HL-60/S4 treated with phorbol 12-myristate 13-acetate at 8.2 ng/mL for 4 days and 3 days (cell line): ENCODE data around the gene ADRB1.

Source experiments
- in situ Hi-C: fragments of 300-500 bp; cut with MboI; formaldehyde crosslinking; loops from 2 replicates; pipeline ENCODE4 v1.15.0; 2022; ENCODE audit warnings: low sequenced_read_pairs

The ADRB1 gene

DNA sequence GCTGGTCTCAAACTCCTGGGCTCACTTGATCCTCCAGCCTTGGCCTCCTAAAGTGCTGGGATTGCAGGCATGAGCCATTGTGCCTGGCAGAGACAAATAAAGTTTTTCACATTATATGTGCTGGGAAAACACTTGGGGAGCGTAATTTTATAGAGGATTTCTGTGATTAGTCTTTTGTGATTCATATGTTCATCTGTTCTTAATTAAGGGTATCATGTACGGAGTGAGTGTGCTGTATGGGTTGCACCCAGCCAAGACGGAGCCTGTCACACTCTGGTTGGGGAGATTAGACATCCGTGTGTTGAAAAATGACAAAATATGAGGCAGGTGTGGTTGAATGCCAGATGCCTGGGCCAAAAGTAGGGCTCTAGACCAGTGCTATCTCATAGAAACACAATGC is 10.3 kb downstream of the ADRB1 start:
- in situ Hi-C loops: no loop called here

DNA sequence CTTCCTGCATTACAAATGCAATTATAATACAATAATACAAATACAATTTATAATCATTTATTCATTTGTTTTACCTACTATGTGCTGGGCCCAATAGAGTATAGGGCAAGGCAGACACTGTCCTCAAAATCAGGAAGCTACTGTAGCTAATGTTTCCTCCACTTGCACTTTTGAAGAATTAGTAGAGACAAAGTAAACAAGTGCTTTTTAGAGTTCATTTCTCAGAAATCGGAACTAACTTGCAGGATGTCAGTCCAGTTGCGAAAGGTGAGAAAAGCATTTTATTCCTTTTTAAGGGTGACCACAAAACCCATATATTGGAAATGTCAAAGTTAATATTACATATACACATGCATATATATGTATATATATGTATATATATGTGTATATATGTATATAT is 14.2 kb downstream of the ADRB1 start:
- in situ Hi-C loops: no loop called here

DNA sequence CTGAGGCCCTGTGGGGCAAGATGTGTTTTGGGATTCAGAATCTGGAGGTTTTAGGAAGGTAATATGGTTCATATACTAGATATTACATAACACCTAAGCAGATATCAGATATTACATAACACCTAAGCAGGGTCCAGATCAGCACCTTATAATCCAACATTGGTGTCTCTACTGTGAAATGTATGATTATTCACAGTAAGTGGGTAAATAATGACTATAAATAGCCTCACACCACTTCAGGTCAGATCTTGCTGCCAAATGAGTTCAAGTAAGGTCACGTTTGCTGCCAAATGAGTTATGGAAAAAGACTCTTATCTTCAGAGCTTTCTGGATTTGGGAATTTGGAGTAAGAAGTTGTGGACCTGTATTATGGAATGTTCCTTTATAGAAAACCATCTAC is 14.6 kb downstream of the ADRB1 start:
- in situ Hi-C loops: no loop called here

DNA sequence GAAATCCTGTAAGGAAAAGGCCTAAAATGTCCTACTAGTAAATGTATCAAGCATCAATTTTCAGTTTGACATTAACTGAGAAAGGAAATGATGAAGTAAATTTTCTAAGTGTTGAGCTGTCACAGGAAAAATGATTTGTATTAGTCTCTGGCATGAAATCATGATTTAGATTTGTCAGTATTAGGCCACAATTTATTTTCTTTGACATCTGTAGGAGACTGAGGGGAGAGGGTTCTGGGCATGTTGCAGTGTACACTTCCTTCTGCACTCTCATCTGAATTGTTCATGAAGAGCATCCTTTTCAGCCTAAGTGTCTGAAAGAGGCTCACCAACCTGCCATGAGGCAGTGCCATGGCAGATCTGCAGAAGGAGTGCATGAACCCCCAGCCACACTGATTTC is 15.9 kb downstream of the ADRB1 start:
- in situ Hi-C loops: no loop called here

DNA sequence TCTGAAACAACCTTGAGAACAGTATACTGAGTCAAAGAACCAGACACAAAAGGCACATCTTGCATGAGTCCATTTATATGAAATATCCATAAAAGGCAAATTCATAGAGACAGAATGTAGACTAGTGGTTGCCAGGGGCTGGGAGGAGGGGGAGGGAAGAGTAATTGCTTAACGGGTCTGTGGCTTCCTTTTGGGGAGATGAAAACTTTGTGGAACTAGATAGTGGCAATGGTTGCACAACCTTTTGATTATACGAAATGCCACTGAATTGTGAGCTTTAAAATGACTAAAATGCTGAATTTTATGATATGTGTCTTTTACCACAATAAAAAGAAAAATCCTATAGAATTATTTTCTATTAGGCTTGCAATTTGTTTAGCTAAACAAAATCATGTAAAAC is 16.8 kb downstream of the ADRB1 start:
- in situ Hi-C loops: no loop called here

DNA sequence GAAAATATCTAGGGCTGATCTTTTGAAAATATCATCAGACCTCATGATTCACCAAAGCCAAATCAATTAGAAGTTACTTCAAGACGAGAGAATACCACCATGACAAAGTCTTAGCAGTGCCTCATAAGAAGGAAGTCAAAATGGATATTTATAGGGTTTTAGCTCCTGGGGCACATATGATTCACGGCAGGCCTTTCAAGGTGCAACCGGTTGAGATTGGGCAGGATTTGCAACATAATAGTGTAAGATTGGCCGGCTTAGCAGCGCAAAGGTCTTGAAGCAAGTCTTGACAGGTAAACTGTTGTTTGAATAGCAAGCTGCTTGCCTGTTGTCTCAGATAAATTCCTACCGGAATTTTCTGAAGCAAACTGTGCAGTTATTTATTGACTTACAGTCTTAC is 17.5 kb downstream of the ADRB1 start:
- in situ Hi-C loops: no loop called here

DNA sequence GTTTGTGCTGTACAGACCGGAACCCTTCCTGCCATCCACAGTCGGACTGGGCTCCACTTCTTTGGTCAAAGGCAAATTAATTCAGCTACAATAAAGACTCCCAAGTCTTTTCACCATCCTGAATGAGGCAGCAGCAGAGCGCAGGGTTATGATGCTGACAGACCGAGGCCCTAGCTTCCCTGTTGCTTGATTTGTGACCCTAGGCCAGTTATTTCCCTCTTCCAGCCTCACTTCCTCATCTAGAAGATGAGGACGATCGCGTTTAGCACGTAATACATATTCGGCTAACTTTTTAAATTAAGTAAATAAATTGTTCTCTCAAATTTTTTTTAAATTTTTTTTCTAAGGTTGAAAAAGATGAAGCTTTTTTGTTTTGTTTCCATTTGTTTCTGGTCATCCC is 18.1 kb downstream of the ADRB1 start:
- in situ Hi-C loops: no loop called here

DNA sequence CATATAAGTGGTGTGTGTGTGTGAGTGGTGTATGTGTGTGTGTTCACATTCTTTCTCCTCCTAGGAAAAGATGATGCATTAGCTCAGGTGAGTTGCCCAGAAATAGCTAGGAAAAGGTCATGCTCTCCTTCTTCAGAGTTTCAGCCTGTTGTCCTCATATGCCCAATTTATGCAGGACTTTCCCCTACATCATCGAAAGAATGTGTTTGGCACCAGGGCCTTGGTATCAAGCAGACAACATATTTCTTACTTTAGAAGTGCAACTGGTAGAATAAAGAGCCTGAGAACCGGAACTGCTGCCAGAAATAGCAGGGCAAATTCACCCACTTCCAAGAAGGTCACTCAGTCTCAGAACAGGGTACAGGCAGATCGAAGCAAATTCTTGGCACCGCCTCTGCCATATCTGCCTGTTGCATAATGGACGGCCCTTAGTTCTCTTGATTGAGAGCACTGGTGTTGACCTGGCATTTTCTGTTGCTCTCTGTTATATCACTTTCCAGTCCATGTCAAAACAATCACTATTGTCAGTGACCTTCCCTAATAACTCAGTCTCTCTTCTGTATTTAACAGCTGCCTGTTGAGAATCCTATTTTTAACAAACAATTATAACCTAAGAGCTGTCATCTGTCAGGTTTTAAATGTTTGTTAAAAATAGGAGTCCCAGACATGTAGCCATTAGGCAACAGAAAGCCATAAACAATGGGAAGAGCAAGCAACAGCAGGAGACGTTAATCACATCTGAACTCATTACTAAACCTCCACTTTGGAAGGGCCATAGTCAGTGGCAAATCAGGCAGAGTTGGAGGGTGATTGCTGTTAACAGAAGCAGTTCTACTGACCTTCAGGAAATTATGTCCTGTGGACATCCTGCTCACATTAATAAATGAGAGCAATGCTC is 20.7 kb downstream of the ADRB1 start:
- in situ Hi-C loops: no loop called here

DNA sequence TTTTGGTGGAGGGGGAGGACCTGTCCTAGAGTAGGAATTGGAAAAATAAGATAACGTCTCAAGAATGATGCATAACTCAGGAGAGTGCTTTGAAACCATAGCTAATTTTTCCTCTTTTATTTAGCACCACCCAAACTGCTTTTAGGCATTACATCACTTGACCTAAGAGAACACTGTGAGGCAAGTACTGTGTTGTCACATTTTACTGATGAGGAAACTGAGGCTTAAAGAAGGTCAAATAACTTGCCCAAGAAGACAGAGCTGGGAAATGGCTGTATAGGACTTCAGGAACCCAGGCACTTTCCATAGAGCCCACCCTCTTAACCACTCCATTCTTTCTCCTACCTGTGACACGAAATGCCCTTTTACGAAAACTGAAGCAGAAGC is 21.4 kb downstream of the ADRB1 start:
- in situ Hi-C loops: no loop called here

DNA sequence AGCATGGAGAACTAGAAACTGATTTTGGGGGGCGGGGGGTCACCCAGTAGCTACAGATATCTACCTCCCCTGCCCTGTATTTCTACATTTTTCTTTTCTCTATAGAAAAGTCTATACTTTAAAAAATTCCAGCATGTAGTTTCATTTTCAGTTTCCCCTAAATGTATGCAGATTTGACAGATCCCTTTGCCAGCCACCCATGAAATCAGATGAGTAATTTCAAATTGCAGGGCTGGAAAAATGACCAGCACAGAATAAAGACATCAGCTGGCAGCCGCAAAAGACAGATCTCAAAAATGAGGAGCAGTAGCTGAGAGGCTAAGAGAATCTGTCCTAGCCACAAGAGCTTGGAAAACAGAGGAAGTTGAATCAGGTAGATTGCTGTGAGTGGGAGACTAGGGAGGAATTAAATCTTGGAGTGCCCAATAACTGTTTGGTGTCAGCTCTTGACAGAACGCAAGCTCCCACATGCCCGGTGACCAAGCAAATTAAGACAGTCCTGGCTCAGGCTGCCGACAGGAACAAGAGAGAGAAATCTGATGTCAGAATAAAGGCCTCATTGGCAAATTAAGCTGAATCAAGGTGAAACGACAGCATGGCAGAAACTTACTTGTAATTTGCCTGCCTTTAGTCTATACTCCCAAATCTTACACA is 24.5 kb downstream of the ADRB1 start:
- in situ Hi-C loops: no loop called here

DNA sequence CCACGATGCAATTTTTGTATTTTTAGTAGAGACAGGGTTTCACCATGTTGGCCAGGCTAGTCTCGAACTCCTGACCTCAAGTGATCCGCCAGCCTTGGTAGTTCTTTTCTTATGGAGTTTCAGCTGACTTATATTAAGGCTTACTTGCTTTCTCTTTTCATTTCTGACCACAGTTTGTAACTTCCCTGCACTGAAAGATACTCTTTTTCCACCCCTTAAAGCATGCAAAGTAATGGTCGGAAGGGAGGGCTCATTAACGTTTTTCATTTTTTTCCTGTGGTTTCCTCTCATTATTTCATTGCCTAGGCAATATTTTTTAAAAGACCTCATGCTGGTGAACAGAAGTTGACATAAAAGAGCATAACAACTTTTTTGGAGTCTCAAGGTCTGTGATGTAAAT is 27.0 kb downstream of the ADRB1 start:
- in situ Hi-C loops: no loop called here

DNA sequence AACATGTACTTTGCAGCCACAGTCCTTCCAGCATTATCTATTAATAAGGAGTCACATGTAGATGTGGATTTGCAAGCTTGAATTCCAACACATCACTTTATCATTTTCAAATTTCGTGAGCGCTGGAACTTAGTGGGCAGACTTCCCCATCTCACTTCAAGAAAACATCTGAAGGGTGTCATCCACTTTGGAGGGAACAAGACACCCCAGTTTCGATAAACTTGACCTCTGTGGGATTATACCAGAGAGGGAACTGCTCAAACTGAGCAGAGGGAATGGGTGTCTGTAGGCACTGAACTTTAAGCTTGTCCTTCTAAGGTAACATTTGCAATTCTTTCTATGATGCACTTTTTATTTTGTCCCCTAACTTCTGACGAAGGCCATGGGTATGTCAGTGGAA is 27.5 kb downstream of the ADRB1 start:
- in situ Hi-C loops: no loop called here

DNA sequence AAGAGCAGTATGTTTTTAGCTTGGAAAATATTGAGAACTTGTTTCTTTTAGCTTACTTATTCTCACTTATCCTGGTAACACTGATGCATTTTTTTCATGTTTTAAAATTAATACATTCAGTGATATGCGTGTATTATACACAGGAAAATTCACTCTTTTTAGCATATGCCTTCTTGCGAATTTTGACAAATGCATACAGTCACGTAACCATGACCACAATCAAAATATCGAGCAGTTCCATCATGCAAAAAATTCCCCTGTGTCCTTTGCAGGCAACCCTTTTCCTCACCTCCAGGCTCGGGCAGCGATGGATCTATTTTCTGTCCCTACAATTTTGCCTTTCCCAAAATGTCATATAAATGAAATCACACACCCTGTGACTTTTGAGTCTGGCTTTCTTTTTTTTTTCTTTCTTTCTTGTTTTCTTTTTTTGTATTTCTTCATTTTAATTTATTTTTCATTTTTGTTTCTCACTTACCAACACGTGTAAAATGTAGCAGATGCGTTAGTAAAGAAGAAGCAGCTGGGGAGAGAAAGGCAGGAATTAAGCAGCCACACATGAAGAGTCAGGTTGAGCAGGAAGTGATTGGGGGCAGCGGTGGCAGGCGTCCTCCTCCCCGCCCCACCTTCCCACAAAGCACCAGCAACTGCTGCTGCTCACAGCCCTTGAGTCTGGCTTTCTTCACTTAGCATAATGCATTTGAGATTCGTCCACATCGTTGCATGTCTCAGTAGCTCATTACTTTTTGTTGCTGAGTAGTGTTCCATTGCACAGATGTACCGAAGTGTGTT is 29.9 kb downstream of the ADRB1 start:
- in situ Hi-C loops: no loop called here

DNA sequence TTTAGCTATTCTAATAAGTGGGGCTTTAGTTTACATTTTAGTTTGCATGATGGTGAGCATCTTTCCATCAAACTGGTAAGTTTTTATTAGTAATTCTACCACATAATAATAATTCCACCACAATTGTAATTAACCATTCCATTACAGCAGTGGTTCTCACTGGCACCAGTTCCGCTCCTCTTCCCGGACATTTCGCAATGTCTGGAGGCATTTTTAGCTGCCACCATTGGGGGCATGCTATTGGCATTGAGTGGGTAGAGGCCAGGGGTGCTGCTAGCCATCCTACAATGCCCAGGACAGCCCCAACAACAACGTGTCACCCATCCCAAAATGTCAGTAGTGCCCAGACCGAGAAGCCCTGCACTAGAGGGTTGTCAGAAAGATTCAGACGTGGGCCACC is 31.4 kb downstream of the ADRB1 start:
- in situ Hi-C loops: no loop called here

DNA sequence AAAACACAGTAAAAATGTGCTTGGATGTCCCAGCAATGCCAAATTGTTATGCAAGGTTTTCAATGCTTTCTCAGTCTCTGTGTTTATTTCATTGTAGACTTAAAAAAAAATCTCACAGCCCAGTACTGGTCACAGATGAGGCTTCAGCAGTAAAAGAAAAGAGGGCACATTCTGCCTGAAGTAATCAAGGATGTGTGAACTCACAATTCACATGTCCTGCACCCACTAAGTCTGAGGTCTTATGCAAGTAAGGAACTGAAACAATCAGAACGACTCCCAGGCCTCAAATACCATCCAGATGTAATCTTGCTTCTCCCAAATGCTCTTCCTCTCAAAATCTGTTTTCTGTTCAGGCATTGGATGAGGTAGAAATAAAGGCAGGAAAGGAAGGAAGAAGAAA is 33.7 kb downstream of the ADRB1 start:
- in situ Hi-C loops: no loop called here

DNA sequence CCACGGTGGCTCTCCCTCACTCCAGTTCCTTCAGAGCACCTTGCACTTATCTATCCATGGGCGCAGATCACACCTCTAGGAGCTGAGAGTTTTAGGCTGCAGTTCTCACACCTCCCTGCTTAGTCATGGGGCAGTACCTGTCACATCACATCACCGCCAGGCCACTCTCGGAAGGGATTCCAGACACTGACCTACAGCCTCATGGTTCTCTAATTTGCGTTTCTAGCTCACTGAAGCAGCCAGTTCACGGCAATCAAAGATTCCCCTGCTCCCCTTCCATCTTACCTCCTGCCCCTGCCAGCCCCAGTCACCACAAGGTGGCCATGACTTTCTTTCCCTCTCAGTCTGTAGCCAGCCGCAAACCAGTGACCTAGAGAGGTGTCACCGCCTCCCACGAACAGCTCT is 34.2 kb downstream of the ADRB1 start:
- in situ Hi-C loops: no loop called here

DNA sequence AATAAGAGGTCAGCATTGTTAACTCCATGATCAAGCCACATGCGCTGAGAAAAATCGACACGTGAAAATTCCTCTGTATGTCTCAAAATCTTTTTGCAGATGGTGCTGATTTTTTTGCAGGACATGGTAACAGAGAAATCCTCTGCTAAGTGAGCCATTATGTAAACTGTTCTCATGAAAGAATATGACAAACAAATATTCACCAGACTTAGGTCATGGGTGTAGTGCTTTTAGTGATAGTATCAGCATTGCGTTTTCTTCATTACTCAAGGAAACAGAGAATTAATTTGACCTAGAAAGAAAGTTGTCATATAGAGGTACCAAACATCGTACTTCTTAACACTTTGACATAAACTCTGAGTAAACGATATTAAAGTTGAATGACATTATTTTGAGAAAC is 34.7 kb downstream of the ADRB1 start:
- in situ Hi-C loops: no loop called here

DNA sequence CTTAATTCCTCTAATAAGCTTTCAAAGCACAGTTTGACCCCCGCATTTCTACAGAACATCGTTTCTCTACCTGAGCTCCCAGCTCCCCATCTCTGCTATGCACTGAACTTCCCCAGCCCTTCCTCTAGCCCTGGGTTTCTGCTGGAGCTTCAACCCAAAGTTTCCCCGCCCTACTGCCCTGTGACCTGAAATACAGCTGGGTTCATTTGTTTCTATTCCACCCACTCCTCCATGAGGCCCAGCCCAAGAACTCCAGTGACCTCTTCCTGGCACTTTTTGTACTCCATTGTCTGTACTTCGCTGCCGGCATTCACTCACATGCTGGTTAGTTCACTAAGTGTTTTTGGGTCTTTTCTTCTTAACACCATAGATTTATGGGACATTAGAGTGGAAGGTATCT is 35.8 kb downstream of the ADRB1 start:
- in situ Hi-C loops: no loop called here

DNA sequence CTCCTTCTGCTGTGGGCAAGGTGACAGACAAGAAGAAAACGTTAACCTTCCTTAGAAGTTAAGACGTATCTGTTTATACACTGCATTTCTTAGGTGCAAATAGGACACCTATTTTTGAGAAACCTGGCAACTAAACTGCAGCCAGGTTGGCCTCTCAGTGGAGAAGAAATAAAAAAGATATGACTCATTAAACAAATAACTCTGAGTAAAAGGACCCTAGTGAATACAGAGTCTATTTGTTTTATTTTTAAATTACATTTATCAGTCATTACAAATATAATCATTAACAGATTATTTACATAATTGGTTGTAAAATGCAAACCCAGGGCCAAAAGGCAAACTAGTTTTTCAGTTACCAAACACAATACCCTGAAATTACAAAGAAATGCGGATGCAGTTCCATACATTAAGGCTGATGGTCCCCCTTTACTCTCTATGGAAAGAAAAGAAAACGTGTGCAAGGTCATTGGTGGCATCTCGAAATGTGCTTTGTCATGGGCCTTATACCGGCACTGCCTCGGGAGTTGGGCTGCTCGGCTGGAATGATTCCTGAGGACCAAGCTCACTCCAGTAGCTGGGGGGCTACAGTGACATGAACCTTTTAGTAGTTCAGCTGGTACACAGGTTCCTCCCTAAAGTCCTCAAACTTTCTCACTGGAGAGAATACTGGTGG is 38.4 kb downstream of the ADRB1 start:
- in situ Hi-C loops: no loop called here

DNA sequence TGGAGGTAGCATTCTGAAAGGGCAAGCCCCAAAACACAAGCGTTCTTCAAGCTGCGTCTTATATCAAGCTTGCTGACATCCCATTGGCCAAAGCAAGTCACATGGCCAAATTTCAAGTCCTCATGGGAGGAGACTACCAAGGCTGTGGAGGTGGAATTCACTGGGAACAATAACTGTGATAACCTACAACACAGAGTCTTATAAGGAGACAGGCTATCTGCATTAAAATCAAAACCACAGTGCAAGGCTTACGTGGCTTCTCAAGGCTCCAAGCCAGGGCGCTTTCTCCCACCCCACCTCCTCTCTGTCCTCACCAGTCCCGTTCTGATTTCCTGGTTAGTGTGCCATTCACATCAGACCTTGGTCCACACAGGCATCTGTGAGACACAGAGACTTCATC is 39.4 kb downstream of the ADRB1 start:
- in situ Hi-C loops: no loop called here

DNA sequence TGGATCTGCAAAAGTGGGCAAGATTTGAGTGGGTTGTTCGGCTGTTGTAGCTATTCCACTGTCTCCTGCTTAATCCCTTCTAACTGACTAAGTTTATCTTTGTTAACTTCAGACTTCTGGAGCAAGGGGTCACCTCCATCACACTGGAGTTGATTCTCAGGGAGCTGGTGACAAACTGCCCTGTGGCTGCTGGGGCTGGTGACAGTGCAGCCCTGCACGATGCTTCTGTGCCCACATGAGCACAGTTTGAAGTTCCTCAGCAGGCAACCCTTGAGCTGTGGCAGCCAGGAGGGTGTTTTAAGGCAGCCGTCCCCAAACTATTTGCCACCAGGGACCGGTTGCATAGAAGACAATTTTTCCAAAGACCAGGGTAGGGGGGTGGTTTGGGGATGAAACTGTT is 40.5 kb downstream of the ADRB1 start:
- in situ Hi-C loops: no loop called here
